Measurements from ENCODE around the gene TYK2.

Gene TYK2

GRCh38 chr19:10380313-10381102, at the start of gene TYK2:
Gene TYK2 (minus strand): TSS chr19:10380572. CDS start chr19:10378406, 2,166 bp downstream.
- Histone ChIP-seq H3K9me3 (ENCODE audit: insufficient read depth, low read depth, low read length) (no peaks in the 10 kb centered on the region), H3K27ac (ENCODE audit: low read length) (peak within 1 kb of the TSS; percentile 59), H3K4me1 (ENCODE audit: insufficient read depth, low read length) (0 out of 2 replicates have a peak, but pooled peaks cover 2% of the 10 kb centered on the region), H3K9ac (ENCODE audit: low read depth, low read length) (peak within 1 kb of the TSS; percentile 85; the same call in 1 of the 2 replicates), H3K27me3 (ENCODE audit: insufficient read depth, low read length) (no peaks in the 10 kb centered on the region), H3K36me3 (ENCODE audit: insufficient read depth, low read depth, low read length) (peaks cover 3% of the 10 kb centered on the region; the same call in 1 of the 2 replicates), H3K4me3 (ENCODE audit: low read length) (peak within 1 kb of the TSS; percentile 93)

- Histone ChIP-seq H3K4me3 (ENCODE audit: low read length) (no peak overlapping the region), H3K27me3 (ENCODE audit: insufficient read depth, low read length) (peaks cover 97% of the 10 kb centered on the region), H3K9ac (ENCODE audit: low read depth, low read length) (no peak overlapping the region), H3K36me3 (ENCODE audit: insufficient read depth, low read depth, low read length) (no peaks in the 10 kb centered on the region), H3K27ac (ENCODE audit: low read length) (no peak overlapping the region), H3K4me1 (ENCODE audit: insufficient read depth, low read length) (peaks cover 4% of the 10 kb centered on the region; the same call in 1 of the 2 replicates), H3K9me3 (ENCODE audit: insufficient read depth, low read depth, low read length) (no peaks in the 10 kb centered on the region)
These were observed 48.6 kb upstream of the TYK2 start for GRCh38 chr19:10428996-10429381.

- Histone ChIP-seq H3K27me3 (ENCODE audit: insufficient read depth, low read length) (peaks cover 100% of the 10 kb centered on the region), H3K9me3 (ENCODE audit: insufficient read depth, low read depth, low read length) (no peaks in the 10 kb centered on the region), H3K4me3 (ENCODE audit: low read length) (no peak overlapping the region), H3K4me1 (ENCODE audit: insufficient read depth, low read length) (no peaks in the 10 kb centered on the region), H3K36me3 (ENCODE audit: insufficient read depth, low read depth, low read length) (no peaks in the 10 kb centered on the region), H3K27ac (ENCODE audit: low read length) (no peak overlapping the region), H3K9ac (ENCODE audit: low read depth, low read length) (no peak overlapping the region)
These were observed 46.8 kb upstream of the TYK2 start for GRCh38 chr19:10427169-10427568.

GRCh38 chr19:10424011-10424637, 43.8 kb upstream of the TYK2 start:
- peak overlapping the region; percentile 51; the same call in 1 of the 2 replicates for H3K4me3 ChIP-seq (ENCODE audit: low read length)
- peaks cover 98% of the 10 kb centered on the region for H3K27me3 ChIP-seq (ENCODE audit: insufficient read depth, low read length)
- H3K36me3 ChIP-seq (ENCODE audit: insufficient read depth, low read depth, low read length) = no peaks in the 10 kb centered on the region
- H3K9ac ChIP-seq (ENCODE audit: low read depth, low read length) = no peak overlapping the region
- H3K27ac ChIP-seq (ENCODE audit: low read length) = no peak overlapping the region
- H3K4me1 ChIP-seq (ENCODE audit: insufficient read depth, low read length) = peaks cover 4% of the 10 kb centered on the region; the same call in 1 of the 2 replicates
- no peaks in the 10 kb centered on the region for H3K9me3 ChIP-seq (ENCODE audit: insufficient read depth, low read depth, low read length)

- peaks cover 12% of the 10 kb centered on the region; the same call in 1 of the 2 replicates for H3K4me1 ChIP-seq (ENCODE audit: insufficient read depth, low read length)
- no peak overlapping the region for H3K4me3 ChIP-seq (ENCODE audit: low read length)
- H3K9ac ChIP-seq (ENCODE audit: low read depth, low read length) = no peak overlapping the region
- peaks cover 98% of the 10 kb centered on the region for H3K27me3 ChIP-seq (ENCODE audit: insufficient read depth, low read length)
- H3K9me3 ChIP-seq (ENCODE audit: insufficient read depth, low read depth, low read length) = no peaks in the 10 kb centered on the region
- H3K36me3 ChIP-seq (ENCODE audit: insufficient read depth, low read depth, low read length) = no peaks in the 10 kb centered on the region
- H3K27ac ChIP-seq (ENCODE audit: low read length) = no peak overlapping the region
These were observed 42.5 kb upstream of the TYK2 start for GRCh38 chr19:10422846-10423245.

- Histone ChIP-seq H3K4me1 (ENCODE audit: insufficient read depth, low read length) (peaks cover 15% of the 10 kb centered on the region; the same call in 1 of the 2 replicates), H3K27ac (ENCODE audit: low read length) (no peak overlapping the region), H3K9ac (ENCODE audit: low read depth, low read length) (no peak overlapping the region), H3K36me3 (ENCODE audit: insufficient read depth, low read depth, low read length) (no peaks in the 10 kb centered on the region), H3K27me3 (ENCODE audit: insufficient read depth, low read length) (peaks cover 98% of the 10 kb centered on the region), H3K4me3 (ENCODE audit: low read length) (no peak overlapping the region), H3K9me3 (ENCODE audit: insufficient read depth, low read depth, low read length) (no peaks in the 10 kb centered on the region)
These were observed 41.7 kb upstream of the TYK2 start for GRCh38 chr19:10422046-10422461.

GRCh38 chr19:10421240-10422045, 41.1 kb upstream of the TYK2 start:
- Histone ChIP-seq H3K27ac (ENCODE audit: low read length) (no peak overlapping the region), H3K27me3 (ENCODE audit: insufficient read depth, low read length) (peaks cover 98% of the 10 kb centered on the region), H3K4me1 (ENCODE audit: insufficient read depth, low read length) (peaks cover 15% of the 10 kb centered on the region; the same call in 1 of the 2 replicates), H3K36me3 (ENCODE audit: insufficient read depth, low read depth, low read length) (no peaks in the 10 kb centered on the region), H3K9me3 (ENCODE audit: insufficient read depth, low read depth, low read length) (no peaks in the 10 kb centered on the region), H3K9ac (ENCODE audit: low read depth, low read length) (no peak overlapping the region), H3K4me3 (ENCODE audit: low read length) (peak overlapping the region; percentile 60; the same call in 1 of the 2 replicates)

GRCh38 chr19:10420444-10421239, 40.3 kb upstream of the TYK2 start, which contains the start of gene PDE4A:
Gene PDE4A (plus strand): TSS chr19:10420538. CDS start chr19:10420765, 227 bp downstream.
- Histone ChIP-seq H3K27me3 (ENCODE audit: insufficient read depth, low read length) (peaks cover 98% of the 10 kb centered on the region), H3K9ac (ENCODE audit: low read depth, low read length) (no peak within 1 kb of the TSS; the same call in 1 of the 2 replicates), H3K9me3 (ENCODE audit: insufficient read depth, low read depth, low read length) (no peaks in the 10 kb centered on the region), H3K36me3 (ENCODE audit: insufficient read depth, low read depth, low read length) (no peaks in the 10 kb centered on the region), H3K4me3 (ENCODE audit: low read length) (peak within 1 kb of the TSS; percentile 66), H3K27ac (ENCODE audit: low read length) (no peak within 1 kb of the TSS), H3K4me1 (ENCODE audit: insufficient read depth, low read length) (peaks cover 15% of the 10 kb centered on the region; the same call in 1 of the 2 replicates)

GRCh38 chr19:10419646-10420443, 39.5 kb upstream of the TYK2 start:
- no peak overlapping the region for H3K27ac ChIP-seq (ENCODE audit: low read length)
- H3K27me3 ChIP-seq (ENCODE audit: insufficient read depth, low read length) = peaks cover 98% of the 10 kb centered on the region
- H3K4me1 ChIP-seq (ENCODE audit: insufficient read depth, low read length) = peaks cover 15% of the 10 kb centered on the region; the same call in 1 of the 2 replicates
- H3K36me3 ChIP-seq (ENCODE audit: insufficient read depth, low read depth, low read length) = no peaks in the 10 kb centered on the region
- H3K9ac ChIP-seq (ENCODE audit: low read depth, low read length) = no peak overlapping the region; the same call in 1 of the 2 replicates
- H3K4me3 ChIP-seq (ENCODE audit: low read length) = peak overlapping the region; percentile 66
- no peaks in the 10 kb centered on the region for H3K9me3 ChIP-seq (ENCODE audit: insufficient read depth, low read depth, low read length)

GRCh38 chr19:10419200-10419645, 38.9 kb upstream of the TYK2 start:
- Histone ChIP-seq H3K9me3 (ENCODE audit: insufficient read depth, low read depth, low read length) (no peaks in the 10 kb centered on the region), H3K9ac (ENCODE audit: low read depth, low read length) (no peak overlapping the region), H3K27ac (ENCODE audit: low read length) (no peak overlapping the region), H3K36me3 (ENCODE audit: insufficient read depth, low read depth, low read length) (no peaks in the 10 kb centered on the region), H3K4me3 (ENCODE audit: low read length) (peak overlapping the region; percentile 66), H3K27me3 (ENCODE audit: insufficient read depth, low read length) (peaks cover 93% of the 10 kb centered on the region), H3K4me1 (ENCODE audit: insufficient read depth, low read length) (peaks cover 15% of the 10 kb centered on the region; the same call in 1 of the 2 replicates)

Measured in iPS-20b (cell line).